NOMO-1 treated with dmso at 0.1 percent for 144 hours (cell line): ENCODE results near the gene GPC6.

ENCODE experiments used
- DNase-seq: peaks from one replicate; lab custom pipeline; 2025; ENCODE audit not compliant: unreplicated experiment; lab: John Stamatoyannopoulos, UW

The GPC6 gene

GRCh38 chr13:93558637-93559036, 332.0 kb downstream of the GPC6 start:
- DNase-seq: no peak

GRCh38 chr13:93559718-93560117, 333.1 kb downstream of the GPC6 start:
- no peak for DNase-seq

GRCh38 chr13:93561576-93562225, 335.1 kb downstream of the GPC6 start:
- DNase-seq: no peak

GRCh38 chr13:93562676-93563075, 336.1 kb downstream of the GPC6 start:
- DNase-seq: no peak

GRCh38 chr13:93577105-93577504, 350.5 kb downstream of the GPC6 start:
- DNase-seq: no peak

- no peak for DNase-seq
Measured at GRCh38 chr13:93589788-93590187, 363.2 kb downstream of the GPC6 start.

GRCh38 chr13:93603043-93603442, 376.4 kb downstream of the GPC6 start:
- no peak for DNase-seq

DNA sequence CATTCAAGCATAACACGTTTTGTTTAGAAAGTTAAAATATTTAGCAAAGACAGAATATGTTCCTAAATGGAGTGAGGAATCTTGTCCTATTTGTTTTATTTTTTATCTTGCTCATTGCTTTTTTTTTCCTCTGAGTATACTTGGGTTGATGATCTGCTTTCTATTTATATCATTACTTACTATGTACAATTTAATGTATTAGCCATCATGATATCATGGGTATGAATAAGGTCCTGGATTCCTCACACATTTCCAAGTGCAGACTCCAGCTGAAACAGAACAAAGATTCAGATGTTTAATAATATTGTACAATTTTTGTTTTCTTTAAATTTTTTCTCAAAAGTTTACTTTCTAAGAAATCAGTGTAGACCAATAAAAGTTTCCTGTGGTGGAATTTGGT, 388.2 kb downstream of the GPC6 start:
- no peak for DNase-seq

GRCh38 chr13:93620181-93620765, 393.7 kb downstream of the GPC6 start:
- no peak for DNase-seq

DNA sequence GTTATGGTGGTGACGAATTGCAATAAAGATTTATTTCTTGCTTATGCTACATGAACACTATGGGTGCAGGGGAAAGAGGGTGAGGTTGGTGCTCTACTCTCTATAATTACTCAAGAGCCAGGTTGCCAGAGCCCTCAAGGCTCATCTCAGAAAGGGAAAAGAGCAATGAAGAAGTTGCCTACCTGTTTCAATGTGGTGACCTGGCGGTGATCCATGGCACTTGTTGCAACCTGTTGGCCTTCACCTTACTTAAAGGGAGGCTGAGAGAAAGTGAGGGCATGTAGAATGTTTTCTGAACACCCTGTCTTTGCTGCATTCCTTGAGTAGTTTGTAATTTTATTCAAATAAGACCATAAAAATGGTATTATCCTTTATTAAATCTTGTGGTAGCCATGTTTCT, 394.4 kb downstream of the GPC6 start:
- no peak for DNase-seq

- no peak for DNase-seq
Measured at GRCh38 chr13:93621966-93622365, 395.4 kb downstream of the GPC6 start.

- no peak for DNase-seq
Measured at GRCh38 chr13:93624311-93624777, 397.7 kb downstream of the GPC6 start.

GRCh38 chr13:93625536-93625935, 398.9 kb downstream of the GPC6 start:
- no peak for DNase-seq

GRCh38 chr13:93628136-93628797, 401.7 kb downstream of the GPC6 start:
- no peak for DNase-seq

GRCh38 chr13:93635616-93636032, 409.0 kb downstream of the GPC6 start:
- no peak for DNase-seq

DNA sequence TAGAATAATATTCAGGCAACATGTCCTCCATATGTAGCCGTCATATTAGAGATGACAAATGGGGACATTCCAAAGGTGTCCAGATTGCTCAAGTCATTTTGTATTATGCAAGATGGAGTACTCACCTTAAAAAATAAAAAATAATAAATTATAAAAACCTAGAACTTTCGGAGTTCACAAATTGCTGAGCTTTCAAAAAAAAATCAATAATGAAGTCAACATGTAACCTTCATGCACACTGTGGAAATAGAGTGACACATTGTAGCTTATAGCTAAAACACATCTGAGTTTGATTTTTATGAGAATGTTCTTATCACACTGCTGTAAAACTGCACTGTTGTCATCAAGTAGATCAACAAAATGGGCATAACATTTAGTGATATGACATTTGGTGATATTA, 411.2 kb downstream of the GPC6 start:
- no peak for DNase-seq

- no peak for DNase-seq
Measured at GRCh38 chr13:93640452-93640851, 413.8 kb downstream of the GPC6 start.

DNA sequence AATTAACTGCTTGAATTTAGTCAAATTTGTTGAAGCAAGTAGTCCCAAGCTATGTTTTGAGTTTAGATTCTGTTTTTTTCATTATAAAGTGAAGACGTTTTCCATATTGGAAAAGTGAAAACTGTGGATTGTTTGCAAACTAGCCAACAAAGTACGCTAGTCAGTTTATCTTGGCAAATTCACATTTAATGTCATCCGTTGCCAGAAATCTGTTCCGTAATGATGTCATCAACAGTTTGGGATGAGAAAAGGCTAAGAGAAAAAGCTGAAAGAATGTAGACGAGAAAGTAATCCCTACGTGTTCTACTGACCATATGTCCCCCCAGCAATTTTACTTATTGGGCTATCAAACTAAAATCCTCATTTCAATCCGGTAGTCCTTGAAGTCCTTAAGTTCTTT, 419.6 kb downstream of the GPC6 start:
- DNase-seq: no peak

DNA sequence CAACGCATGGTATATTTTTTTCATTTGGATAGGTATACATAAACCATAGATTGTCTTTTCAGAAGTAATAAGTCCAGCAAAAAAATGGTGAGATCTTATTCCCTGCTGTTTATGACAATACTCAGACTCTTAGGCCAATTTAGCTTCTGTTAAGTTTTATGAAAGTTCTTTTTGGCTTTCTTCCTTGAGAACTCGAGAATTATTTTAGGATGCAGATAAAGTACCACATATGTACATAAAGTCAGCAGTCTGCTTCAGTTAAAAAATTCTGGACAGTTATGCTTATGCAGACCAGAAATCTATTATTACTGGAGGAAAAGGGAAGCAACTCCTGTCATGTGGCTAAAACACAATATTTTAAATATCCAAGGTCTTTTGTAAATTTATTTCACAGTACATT, 422.9 kb downstream of the GPC6 start:
- DNase-seq: no peak

GRCh38 chr13:93653776-93654175, 427.2 kb downstream of the GPC6 start:
- DNase-seq: no peak

- no peak for DNase-seq
Measured at GRCh38 chr13:93655154-93655553, 428.5 kb downstream of the GPC6 start.

DNA sequence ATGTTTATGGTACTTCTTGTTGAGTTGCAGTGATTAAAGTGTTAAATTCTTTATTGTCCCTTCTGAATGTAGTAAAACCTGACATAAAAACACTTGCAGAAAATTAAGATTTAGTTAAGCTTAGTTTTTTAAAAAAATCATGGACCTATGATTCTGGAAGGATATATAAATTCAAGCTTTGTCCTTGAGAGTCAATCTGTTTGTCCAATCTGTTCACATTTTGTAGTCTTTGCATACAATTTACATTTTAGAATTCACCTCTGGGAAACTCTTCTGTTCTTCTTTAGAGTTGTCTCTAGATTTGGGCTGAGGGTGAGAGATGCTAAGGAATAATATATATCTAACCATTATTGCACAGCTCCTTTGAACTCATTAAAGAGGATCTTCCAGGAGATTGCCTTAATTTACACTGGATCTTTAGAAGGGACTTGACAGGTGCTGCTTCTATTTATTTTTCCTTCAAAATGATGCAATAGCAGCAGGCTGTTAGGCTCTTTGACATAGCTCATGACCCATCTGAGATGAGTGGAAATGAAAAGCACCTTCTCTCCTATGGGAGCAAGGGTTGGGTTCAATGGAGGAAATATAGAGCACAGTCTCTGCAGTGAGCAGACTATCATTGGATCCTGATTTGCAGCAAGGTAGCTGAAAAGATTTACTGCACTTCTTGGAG, 433.9 kb downstream of the GPC6 start:
- no peak for DNase-seq
